Ascending aorta (tissue), 2 donors: ENCODE results near the gene SP4. TPM values are rescaled to one million over a fixed set of nuclear protein-coding genes. Genes with fewer than 3 reads are reported as not detected.
"Not testable (repeated sequence)": the region's sequence is repeated elsewhere in the genome, so short reads cannot be mapped to it uniquely, and the experiment has no call there.

Experiments
- DNase-seq, 2 donors: peaks; one replicate each; pipeline ENCODE4 v3.0.0-alpha.2; 2019; ENCODE audit warnings: low spot score in 2 of 2
- H3K27ac ChIP-seq, 2 donors: fragments of 200-600 bp; sonication (generic); one replicate each; pipeline ENCODE4 v1.5.1; 2016 to 2017; ENCODE audit warnings: mild to moderate bottlenecking in 1 of 2
- H3K27me3 ChIP-seq: fragments of 200-600 bp; sonication (generic); one replicate; pipeline ENCODE4 v1.5.1; 2017
- H3K36me3 ChIP-seq, 2 donors: fragments of 200-600 bp; sonication (generic); one replicate each; pipeline ENCODE4 v1.5.1; 2016
- H3K4me1 ChIP-seq, 2 donors: fragments of 200-600 bp; sonication (generic); one replicate each; pipeline ENCODE4 v1.5.1; 2016 to 2017; ENCODE audit warnings: mild to moderate bottlenecking in 1 of 2
- H3K4me3 ChIP-seq, 2 donors: fragments of 200-600 bp; sonication (generic); one replicate each; pipeline ENCODE4 v1.5.1; 2016 to 2017; ENCODE audit warnings: mild to moderate bottlenecking in 1 of 2
- H3K9me3 ChIP-seq, 2 donors: fragments of 200-600 bp; sonication (generic); one replicate each; pipeline ENCODE4 v1.5.1; 2016
- intact Hi-C: fragments of 100-400 bp; cut with DNase I; formaldehyde crosslinking; loops from one replicate; pipeline ENCODE4 v1.15.1; 2023
- total RNA-seq: library from RNA; depleted of rRNA; stranded (reverse); fragments of >200 nt; gene quantifications from one replicate; pipeline ENCODE4 v1.1.0, GENCODE V29; 2016
- TF ChIP-seq, protein P1 (sequence below), 3 experiments: fragments of 200-600 bp in 2 of 3; fragments of 450-650 bp in 1 of 3; sonication (generic) in 2 of 3; IDR thresholded peaks; one replicate each; pipeline ENCODE4 v1.5.1; 2016 to 2019; ENCODE audit warnings: antibody characterized with exemption in 3 of 3, mild to moderate bottlenecking in 1 of 3, moderate library complexity in 1 of 3

Gene SP4
- total RNA-seq, 1 donor from 2014 or later = 2.9 TPM

DNA sequence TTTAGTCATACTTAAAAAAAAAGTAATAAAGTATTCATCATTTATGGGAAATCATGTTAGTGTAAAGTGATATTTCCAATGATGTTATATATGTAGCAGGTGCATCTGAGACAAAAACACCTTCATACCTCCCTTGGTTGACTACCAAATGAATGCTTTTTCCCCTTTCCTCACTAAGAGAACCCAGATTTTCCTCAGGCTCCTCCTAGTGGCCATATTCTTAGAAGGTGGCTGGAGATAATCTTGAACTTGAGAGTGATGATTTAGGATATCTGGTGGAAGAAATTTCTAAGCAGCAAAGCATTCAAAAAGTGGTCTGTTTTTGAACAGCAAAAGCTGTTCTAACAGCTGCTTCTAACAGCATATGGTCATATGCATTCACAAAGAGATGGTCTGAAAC is 98.1 kb downstream of the SP4 start:
- no peaks in the 10 kb centered on the region for H3K27me3 ChIP-seq
- TF ChIP-seq, protein P1, sequence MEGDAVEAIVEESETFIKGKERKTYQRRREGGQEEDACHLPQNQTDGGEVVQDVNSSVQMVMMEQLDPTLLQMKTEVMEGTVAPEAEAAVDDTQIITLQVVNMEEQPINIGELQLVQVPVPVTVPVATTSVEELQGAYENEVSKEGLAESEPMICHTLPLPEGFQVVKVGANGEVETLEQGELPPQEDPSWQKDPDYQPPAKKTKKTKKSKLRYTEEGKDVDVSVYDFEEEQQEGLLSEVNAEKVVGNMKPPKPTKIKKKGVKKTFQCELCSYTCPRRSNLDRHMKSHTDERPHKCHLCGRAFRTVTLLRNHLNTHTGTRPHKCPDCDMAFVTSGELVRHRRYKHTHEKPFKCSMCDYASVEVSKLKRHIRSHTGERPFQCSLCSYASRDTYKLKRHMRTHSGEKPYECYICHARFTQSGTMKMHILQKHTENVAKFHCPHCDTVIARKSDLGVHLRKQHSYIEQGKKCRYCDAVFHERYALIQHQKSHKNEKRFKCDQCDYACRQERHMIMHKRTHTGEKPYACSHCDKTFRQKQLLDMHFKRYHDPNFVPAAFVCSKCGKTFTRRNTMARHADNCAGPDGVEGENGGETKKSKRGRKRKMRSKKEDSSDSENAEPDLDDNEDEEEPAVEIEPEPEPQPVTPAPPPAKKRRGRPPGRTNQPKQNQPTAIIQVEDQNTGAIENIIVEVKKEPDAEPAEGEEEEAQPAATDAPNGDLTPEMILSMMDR (IDR thresholded peaks at IDR 0.05) = peak in 2 of 3 experiments; percentile 14 to 40
- DNase-seq = no peak
- no peaks in the 10 kb centered on the region for H3K9me3 ChIP-seq
- intact Hi-C loops = no loop called here
- H3K4me1 ChIP-seq = no peaks in the 10 kb centered on the region
- H3K36me3 ChIP-seq = no peaks in the 10 kb centered on the region
- H3K4me3 ChIP-seq = no peak overlapping the region
- no peak overlapping the region for H3K27ac ChIP-seq

DNA sequence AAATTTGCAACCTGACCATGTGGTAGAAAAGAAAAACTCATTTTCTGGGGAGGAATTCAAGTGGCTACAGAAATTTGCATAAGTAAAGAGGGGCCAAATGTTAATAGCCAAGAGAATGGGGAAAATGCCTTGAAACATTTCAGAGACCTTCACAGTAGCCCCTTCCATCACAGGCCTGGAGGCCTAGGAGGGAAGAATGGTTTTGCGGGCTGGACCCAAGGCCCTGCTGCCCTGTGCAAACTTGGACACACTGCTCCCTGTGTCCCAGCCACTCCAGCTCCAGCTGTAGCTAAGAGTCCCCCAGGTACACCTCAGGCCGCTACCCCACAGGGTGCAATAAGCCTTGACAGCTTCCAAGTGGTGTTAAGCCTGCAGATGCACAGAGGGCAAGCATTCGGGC is 98.6 kb downstream of the SP4 start:
- DNase-seq = no peak
- Histone ChIP-seq H3K36me3 (no peaks in the 10 kb centered on the region), H3K4me3 (no peak overlapping the region), H3K4me1 (no peaks in the 10 kb centered on the region), H3K27ac (no peak overlapping the region), H3K9me3 (no peaks in the 10 kb centered on the region), H3K27me3 (no peaks in the 10 kb centered on the region)
- intact Hi-C loops = no loop called here
- TF ChIP-seq, protein P1 (IDR thresholded peaks at IDR 0.05) = no peak

DNA sequence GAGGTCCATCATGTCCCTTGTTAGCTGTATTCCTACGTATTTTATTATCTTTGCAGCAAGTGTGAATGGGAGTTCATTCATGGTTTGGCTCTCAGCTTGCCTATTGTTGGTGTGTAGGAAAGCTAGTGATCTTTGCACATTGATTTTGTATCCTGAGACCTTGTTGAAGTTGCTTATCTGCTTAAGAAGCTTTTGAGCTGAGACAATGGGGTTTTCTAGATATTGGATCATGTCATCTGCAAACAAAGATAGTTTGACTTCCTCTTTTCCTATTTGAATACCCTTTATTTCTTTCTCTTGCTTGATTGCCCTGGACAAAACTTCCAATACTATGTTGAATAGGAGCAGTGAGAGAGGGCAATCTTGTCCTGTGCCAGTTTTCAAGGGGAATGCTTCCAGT is 104.6 kb downstream of the SP4 start:
- intact Hi-C loops, H3K4me3 ChIP-seq: not testable (repeated sequence)

DNA sequence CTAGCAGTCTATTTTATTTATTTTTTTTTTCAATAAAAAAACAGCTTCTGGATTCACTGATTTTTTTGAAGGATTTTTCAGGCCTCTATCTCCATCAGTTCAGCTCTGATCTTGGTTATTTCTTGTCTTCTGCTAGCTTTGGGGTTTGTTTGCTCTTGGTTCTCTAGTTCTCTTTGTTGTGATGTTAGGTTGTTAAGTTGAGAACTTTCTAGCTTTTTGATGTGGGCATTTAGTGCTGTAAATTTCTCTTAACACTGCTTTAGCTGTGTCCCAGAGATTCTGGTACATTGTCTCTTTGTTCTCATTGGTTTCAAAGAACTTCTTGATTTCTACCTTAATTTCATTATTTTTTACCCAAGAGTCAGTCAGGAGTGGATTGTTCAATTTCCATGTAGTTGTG is 105.8 kb downstream of the SP4 start:
- H3K36me3 ChIP-seq, DNase-seq, intact Hi-C loops: not testable (repeated sequence)

More for the DNA sequence above, 104.6 kb downstream of the SP4 start:
- not testable (repeated sequence) for H3K36me3 ChIP-seq, H3K27ac ChIP-seq, H3K27me3 ChIP-seq, H3K4me1 ChIP-seq, H3K9me3 ChIP-seq, DNase-seq

DNA sequence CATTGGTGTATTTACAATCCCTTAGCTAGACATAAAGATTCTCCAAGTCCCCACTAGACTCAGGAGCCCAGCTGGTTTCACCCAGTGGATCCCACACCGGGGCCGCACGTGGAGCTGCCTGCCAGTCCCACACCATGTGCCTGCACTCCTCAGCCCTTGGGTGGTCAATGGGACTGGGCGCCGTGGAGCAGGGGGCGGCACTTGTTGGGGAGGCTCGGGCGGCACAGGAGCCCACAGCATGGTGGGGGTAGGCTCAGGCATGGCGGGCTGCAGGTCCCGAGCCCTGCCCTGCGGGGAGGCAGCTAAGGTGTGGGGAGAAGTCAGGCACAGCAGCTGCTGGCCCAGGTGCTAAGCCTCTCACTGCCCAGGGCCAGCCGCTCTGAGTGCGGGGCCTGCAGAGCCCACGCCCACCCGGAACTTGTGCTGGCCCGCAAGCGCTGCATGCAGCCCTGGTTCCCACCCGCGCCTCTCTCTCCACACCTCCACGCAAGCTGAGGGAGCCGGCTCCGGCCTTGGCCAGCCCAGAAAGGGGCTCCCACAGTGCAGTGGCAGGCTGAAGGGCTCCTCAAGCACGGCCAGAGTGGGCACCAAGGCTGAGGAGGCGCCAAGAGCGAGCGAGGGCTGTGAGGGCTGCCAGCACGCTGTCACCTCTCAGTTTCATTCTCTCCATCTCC is 108.7 kb downstream of the SP4 start:
- not testable (repeated sequence) for H3K9me3 ChIP-seq, H3K27me3 ChIP-seq

More for the DNA sequence above, 105.8 kb downstream of the SP4 start:
- H3K9me3 ChIP-seq, H3K27me3 ChIP-seq, H3K27ac ChIP-seq, H3K4me1 ChIP-seq, H3K4me3 ChIP-seq: not testable (repeated sequence)

DNA sequence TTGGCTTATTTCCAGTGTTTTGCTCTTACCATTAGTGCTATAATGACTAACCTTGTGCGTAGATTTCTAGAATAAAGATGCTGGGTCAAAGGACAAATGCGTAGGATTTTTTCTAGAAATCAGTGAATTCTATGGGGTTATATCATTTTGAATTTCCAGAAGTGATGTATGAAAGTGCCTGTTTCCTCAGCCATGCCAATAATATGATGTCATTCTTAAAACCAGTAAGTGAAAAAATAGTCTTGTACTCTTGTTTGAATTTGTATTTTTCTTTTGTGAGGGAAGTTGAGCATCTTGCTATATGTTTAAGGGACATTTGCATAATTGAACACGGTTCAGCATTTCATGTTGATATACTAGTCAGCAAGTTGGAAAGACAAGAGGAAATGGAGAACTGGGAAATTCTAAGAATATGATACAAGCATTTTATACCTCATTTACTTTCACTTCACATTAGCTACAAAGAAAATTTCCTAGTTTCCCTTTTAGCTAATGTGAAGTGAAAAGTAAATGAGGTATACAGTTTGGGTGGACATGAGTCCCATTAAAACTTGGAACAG is 111.1 kb downstream of the SP4 start:
- no peak overlapping the region for H3K27ac ChIP-seq
- intact Hi-C loops = no loop called here
- H3K4me3 ChIP-seq = no peak overlapping the region
- DNase-seq = no peak
- TF ChIP-seq, protein P1 (IDR thresholded peaks at IDR 0.05) = no peak
- H3K9me3 ChIP-seq = no peaks in the 10 kb centered on the region
- peaks cover 0 to 3% of the 10 kb centered on the region in 2 donors for H3K4me1 ChIP-seq
- peaks cover 10% of the 10 kb centered on the region for H3K27me3 ChIP-seq
- H3K36me3 ChIP-seq = no peaks in the 10 kb centered on the region

More for the DNA sequence above, 108.7 kb downstream of the SP4 start:
- H3K4me1 ChIP-seq, intact Hi-C loops, H3K4me3 ChIP-seq, DNase-seq, H3K27ac ChIP-seq, H3K36me3 ChIP-seq: not testable (repeated sequence)

DNA sequence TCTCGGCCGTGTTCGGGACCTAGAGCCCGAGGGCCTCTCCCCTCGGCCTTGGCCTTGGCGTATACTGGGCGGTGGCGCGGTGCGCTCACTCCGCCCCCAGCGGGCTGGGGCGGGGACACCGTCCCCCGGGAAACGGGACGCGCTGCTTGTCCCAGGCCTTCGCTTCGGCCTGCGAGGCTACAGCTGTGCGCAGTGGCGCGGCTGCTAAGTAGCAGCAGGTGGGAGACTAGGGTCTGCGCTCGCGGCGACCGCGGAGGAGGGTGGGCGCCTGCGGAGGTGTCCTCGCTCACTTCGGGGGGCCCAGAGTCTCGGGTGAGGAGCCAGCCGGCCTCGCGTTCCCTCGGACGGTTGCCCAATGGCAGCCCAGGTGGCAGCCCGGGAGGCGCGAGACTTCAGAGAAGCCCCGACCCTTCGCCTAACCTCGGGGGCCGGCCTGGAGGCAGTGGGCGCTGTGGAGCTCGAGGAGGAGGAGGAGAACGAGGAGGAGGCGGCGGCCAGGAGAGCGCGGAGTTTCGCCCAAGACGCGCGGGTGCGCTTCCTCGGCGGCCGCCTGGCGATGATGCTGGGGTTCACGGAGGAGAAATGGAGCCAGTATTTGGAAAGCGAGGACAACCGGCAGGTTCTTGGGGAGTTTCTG is 115.1 kb downstream of the SP4 start, which contains the start of gene DNAH11:
Gene DNAH11 (plus strand): TSS at position 149 of the 637 bp plus-strand sequence. CDS start 207 bp downstream, at position 356.
- Histone ChIP-seq H3K27ac (no peak within 1 kb of the TSS), H3K27me3 (peaks cover 10% of the 10 kb centered on the region), H3K9me3 (no peaks in the 10 kb centered on the region), H3K36me3 (no peaks in the 10 kb centered on the region), H3K4me1 (peaks cover 0 to 3% of the 10 kb centered on the region in 2 donors), H3K4me3 (peak within 1 kb of the TSS; percentile 59 to 67)
- TF ChIP-seq, protein P1 (IDR thresholded peaks at IDR 0.05) = no peak
- intact Hi-C loops = no loop called here
- DNase-seq = no peak
